ENCODE results near the gene SCYL2. TPM values are rescaled to one million over a fixed set of nuclear protein-coding genes. Genes with fewer than 3 reads are reported as not detected.
"Not testable (repeated sequence)": the region's sequence is repeated elsewhere in the genome, so short reads cannot be mapped to it uniquely, and the experiment has no call there.

SCYL2 gene
- total RNA-seq, 2 experiments from 2014 or later = 21.9 to 25.4 TPM

GRCh38 chr12:100268835-100269564 is 2.0 kb downstream of the SCYL2 start:
- no peak for ATAC-seq
- no peaks in the 10 kb centered on the region for H3K27me3 Mint-ChIP-seq
- CTCF ChIA-PET = interaction anchor here (1.1 to 2.5 kb wide), 3 partner anchors 13 to 68 kb away, joined by 3 to 6 read pairs (median 5); partner anchors contain the start of gene ACTR6

GRCh38 chr12:100273782-100274181 is 6.8 kb downstream of the SCYL2 start:
- TF ChIP-seq, protein P1, sequence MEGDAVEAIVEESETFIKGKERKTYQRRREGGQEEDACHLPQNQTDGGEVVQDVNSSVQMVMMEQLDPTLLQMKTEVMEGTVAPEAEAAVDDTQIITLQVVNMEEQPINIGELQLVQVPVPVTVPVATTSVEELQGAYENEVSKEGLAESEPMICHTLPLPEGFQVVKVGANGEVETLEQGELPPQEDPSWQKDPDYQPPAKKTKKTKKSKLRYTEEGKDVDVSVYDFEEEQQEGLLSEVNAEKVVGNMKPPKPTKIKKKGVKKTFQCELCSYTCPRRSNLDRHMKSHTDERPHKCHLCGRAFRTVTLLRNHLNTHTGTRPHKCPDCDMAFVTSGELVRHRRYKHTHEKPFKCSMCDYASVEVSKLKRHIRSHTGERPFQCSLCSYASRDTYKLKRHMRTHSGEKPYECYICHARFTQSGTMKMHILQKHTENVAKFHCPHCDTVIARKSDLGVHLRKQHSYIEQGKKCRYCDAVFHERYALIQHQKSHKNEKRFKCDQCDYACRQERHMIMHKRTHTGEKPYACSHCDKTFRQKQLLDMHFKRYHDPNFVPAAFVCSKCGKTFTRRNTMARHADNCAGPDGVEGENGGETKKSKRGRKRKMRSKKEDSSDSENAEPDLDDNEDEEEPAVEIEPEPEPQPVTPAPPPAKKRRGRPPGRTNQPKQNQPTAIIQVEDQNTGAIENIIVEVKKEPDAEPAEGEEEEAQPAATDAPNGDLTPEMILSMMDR (IDR thresholded peaks at IDR 0.05) = no peak
- DNase-seq (no peak), ATAC-seq (no peak)
- CTCF ChIA-PET = no interaction called here
- no peak overlapping the region for H3K27ac Mint-ChIP-seq
- H3K36me3 Mint-ChIP-seq (ENCODE audit: low read depth) = peaks cover 7% of the 10 kb centered on the region
- intact Hi-C loops (cut with micrococcal nuclease) = no loop called here
- no peak overlapping the region for H3K4me3 Mint-ChIP-seq
- peaks cover 55% of the 10 kb centered on the region for H3K4me1 Mint-ChIP-seq (ENCODE audit: low read depth)
- POLR2A ChIA-PET = no interaction called here
- no peaks in the 10 kb centered on the region for H3K27me3 Mint-ChIP-seq
- H3K9me3 Mint-ChIP-seq = peaks cover 2% of the 10 kb centered on the region

More at GRCh38 chr12:100268835-100269564, 2.0 kb downstream of the SCYL2 start:
- H3K4me1 Mint-ChIP-seq (ENCODE audit: low read depth) = peaks cover 39% of the 10 kb centered on the region
- peaks cover 4% of the 10 kb centered on the region for H3K36me3 Mint-ChIP-seq (ENCODE audit: low read depth)
- TF ChIP-seq, protein P1 (IDR thresholded peaks at IDR 0.05) = no peak
- no peak for DNase-seq
- no peaks in the 10 kb centered on the region for H3K9me3 Mint-ChIP-seq
- H3K27ac Mint-ChIP-seq = no peak overlapping the region
- POLR2A ChIA-PET = no interaction called here
- intact Hi-C loops (cut with micrococcal nuclease) = loop anchor here (5.0 kb wide), 1 partner anchor 67 kb away; the partner anchor contains the start of gene ACTR6
- H3K4me3 Mint-ChIP-seq = peak overlapping the region; percentile 86

DNA sequence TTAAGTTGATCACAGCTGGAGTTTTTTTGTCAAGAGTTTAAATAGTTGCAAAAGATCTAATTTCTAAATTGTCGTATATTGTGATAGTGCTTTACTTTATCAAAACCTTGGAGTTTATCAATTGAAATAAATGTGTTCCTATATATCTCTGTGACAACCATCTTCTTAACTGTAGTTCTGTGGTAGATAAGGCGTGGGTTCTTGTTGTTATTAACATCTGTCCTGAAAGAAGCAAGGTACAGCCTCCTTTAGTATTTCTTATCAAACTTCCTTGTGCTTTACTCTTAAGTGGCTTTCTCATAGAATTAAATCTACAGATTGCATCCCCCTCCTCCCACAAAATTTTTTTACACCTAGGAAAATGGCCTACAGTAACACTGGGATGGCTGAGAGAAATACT is 7.3 kb downstream of the SCYL2 start:
- ATAC-seq (no peak), DNase-seq (no peak)
- H3K9me3 Mint-ChIP-seq = peaks cover 2% of the 10 kb centered on the region
- H3K27ac Mint-ChIP-seq = no peak overlapping the region
- H3K36me3 Mint-ChIP-seq (ENCODE audit: low read depth) = peaks cover 10% of the 10 kb centered on the region
- H3K27me3 Mint-ChIP-seq = no peaks in the 10 kb centered on the region
- intact Hi-C loops (cut with micrococcal nuclease) = no loop called here
- CTCF ChIA-PET = no interaction called here
- H3K4me3 Mint-ChIP-seq = no peak overlapping the region
- H3K4me1 Mint-ChIP-seq (ENCODE audit: low read depth) = peaks cover 50% of the 10 kb centered on the region
- POLR2A ChIA-PET = no interaction called here
- TF ChIP-seq, protein P1 (IDR thresholded peaks at IDR 0.05) = no peak

DNA sequence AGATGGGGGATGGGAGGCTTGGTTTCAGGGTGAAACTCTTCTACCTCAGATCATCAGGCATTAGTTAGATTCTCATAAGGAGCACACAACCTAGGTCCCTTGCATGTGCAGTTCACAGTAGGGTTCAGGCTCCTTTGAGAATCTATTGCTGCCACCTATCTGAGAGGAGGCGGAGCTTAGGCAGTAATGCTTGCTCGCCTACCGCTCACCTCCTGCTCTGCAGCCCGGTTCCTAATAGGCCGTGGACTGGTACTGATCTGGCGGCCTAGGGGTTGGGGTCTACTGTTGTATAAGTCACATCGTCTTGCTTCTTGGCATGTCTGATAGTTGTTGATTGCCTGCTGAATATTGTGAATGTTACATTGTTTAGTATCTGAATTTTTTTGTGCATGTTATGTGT is 12.2 kb downstream of the SCYL2 start:
- no peaks in the 10 kb centered on the region for H3K27me3 Mint-ChIP-seq
- ATAC-seq (no peak), DNase-seq (no peak)
- H3K27ac Mint-ChIP-seq = no peak overlapping the region
- ChIA-PET CTCF (interaction anchor here (1.7 kb wide), 1 partner anchor 125 kb away, joined by 4 read pairs; no protein-coding TSS in a partner anchor), POLR2A (interaction anchor here (1.5 kb wide), 1 partner anchor 25 kb away, joined by 3 read pairs; no protein-coding TSS in a partner anchor)
- H3K36me3 Mint-ChIP-seq (ENCODE audit: low read depth) = peaks cover 10% of the 10 kb centered on the region
- TF ChIP-seq, protein P1 (IDR thresholded peaks at IDR 0.05) = no peak
- no peak overlapping the region for H3K4me3 Mint-ChIP-seq
- peaks cover 2% of the 10 kb centered on the region for H3K9me3 Mint-ChIP-seq
- H3K4me1 Mint-ChIP-seq (ENCODE audit: low read depth) = peaks cover 32% of the 10 kb centered on the region
- intact Hi-C loops (cut with micrococcal nuclease) = no loop called here

DNA sequence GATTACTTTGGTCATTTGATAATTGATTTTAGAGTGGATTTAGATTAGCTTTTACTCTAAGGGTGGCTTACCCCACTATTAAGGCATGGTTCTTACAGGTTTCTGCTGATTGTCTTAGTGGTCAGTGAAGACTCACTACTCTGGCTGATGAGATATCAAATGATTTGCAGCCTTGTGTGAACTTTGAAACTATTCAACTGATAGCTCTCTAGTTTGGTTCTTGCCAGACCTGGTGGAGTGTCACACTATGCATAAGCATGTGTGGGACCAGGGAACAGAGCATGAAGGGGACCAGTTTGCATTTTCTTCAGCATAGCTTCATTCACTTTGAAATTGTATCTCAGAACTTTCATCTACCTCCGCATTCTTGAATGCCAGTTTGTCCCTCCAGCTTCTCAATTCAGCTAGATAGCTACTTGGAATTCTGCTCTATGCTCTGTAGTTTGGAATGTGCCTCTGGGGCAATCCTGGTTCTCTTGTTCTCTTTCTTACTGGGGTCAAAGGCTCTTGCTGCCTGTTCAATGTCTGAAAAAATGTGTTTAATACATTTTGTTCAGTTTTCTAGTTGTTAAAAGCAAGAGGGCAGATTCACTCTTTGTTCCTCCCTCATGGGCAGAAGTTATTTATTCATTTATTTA is 12.7 kb downstream of the SCYL2 start:
- no peak for DNase-seq
- peaks cover 10% of the 10 kb centered on the region for H3K36me3 Mint-ChIP-seq (ENCODE audit: low read depth)
- peaks cover 2% of the 10 kb centered on the region for H3K9me3 Mint-ChIP-seq
- intact Hi-C loops (cut with micrococcal nuclease) = no loop called here
- TF ChIP-seq, protein P1 (IDR thresholded peaks at IDR 0.05) = no peak
- H3K27me3 Mint-ChIP-seq = no peaks in the 10 kb centered on the region
- no peak overlapping the region for H3K4me3 Mint-ChIP-seq
- peaks cover 27% of the 10 kb centered on the region for H3K4me1 Mint-ChIP-seq (ENCODE audit: low read depth)
- POLR2A ChIA-PET = interaction anchor here (1.5 kb wide), 1 partner anchor 24 kb away, joined by 3 read pairs; no protein-coding TSS in a partner anchor
- no peak for ATAC-seq
- CTCF ChIA-PET = interaction anchor here (1.1 to 1.7 kb wide), 2 partner anchors 124 kb away, joined by 3 to 4 read pairs; no protein-coding TSS in a partner anchor
- no peak overlapping the region for H3K27ac Mint-ChIP-seq

- DNase-seq; H3K27ac Mint-ChIP-seq; H3K9me3 Mint-ChIP-seq; intact Hi-C loops (cut with micrococcal nuclease); H3K4me1 Mint-ChIP-seq (ENCODE audit: low read depth); H3K27me3 Mint-ChIP-seq; H3K4me3 Mint-ChIP-seq; ATAC-seq; H3K36me3 Mint-ChIP-seq (ENCODE audit: low read depth): not testable (repeated sequence)
- CTCF ChIA-PET = interaction anchor here (1.4 kb wide), 1 partner anchor 13 kb away, joined by 4 read pairs; no protein-coding TSS in a partner anchor
- POLR2A ChIA-PET = interaction anchor here (1.6 to 1.8 kb wide), 2 partner anchors 17 to 84 kb away, joined by 4 to 5 read pairs; partner anchors contain the start of gene ACTR6
Observed at GRCh38 chr12:100284556-100284955, 17.6 kb downstream of the SCYL2 start.

Measured in activated CD8-positive, alpha-beta T cell treated with anti-CD3 and anti-CD28 coated beads for 36 hours (primary cell).